ENCODE data around the gene NUBPL.
"Not testable (repeated sequence)": the region's sequence is repeated elsewhere in the genome, so short reads cannot be mapped to it uniquely, and the experiment has no call there.

NUBPL gene

GRCh38 chr14:31806249-31806648, 245.0 kb downstream of the NUBPL start:
- DNase-seq (ENCODE audit: low read depth in 1 of 2, low spot score in 1 of 2): no peak

- DNase-seq (ENCODE audit: low read depth in 1 of 2, low spot score in 1 of 2): not testable (repeated sequence)
Observed at GRCh38 chr14:31811693-31812628, 250.8 kb downstream of the NUBPL start.

- DNase-seq (ENCODE audit: low read depth in 1 of 2, low spot score in 1 of 2): not testable (repeated sequence)
Observed at GRCh38 chr14:31813724-31814490, 252.7 kb downstream of the NUBPL start.

GRCh38 chr14:31819281-31819680, 258.1 kb downstream of the NUBPL start:
- no peak for DNase-seq (ENCODE audit: low read depth in 1 of 2, low spot score in 1 of 2)

- no peak for DNase-seq (ENCODE audit: low read depth in 1 of 2, low spot score in 1 of 2)
Observed at GRCh38 chr14:31825459-31825858, 264.3 kb downstream of the NUBPL start.

GRCh38 chr14:31827325-31827724, 266.1 kb downstream of the NUBPL start:
- DNase-seq (ENCODE audit: low read depth in 1 of 2, low spot score in 1 of 2): no peak

GRCh38 chr14:31828946-31829868, 268.0 kb downstream of the NUBPL start:
- DNase-seq (ENCODE audit: low read depth in 1 of 2, low spot score in 1 of 2): no peak

GRCh38 chr14:31834616-31835015, 273.4 kb downstream of the NUBPL start:
- no peak for DNase-seq (ENCODE audit: low read depth in 1 of 2, low spot score in 1 of 2)

DNA sequence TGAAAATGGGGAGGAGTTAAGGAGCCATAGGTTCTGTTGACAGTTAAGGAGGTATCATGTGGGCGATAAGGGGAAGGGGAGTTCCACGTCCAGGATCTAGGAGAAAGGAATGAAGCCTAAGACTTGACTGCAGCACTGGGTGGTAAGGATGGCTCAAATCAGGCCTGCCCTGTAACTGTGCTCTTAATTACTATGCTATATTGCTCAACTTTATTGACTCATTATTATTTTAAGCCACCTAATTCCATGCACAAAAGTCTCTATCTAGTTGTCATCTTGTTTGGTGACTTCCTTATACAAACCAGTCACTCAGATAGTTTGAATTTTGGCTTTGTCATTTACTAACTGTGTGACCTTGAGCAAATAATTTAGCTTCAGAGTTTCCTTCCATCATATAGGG, 273.8 kb downstream of the NUBPL start:
- DNase-seq (ENCODE audit: low read depth in 1 of 2, low spot score in 1 of 2): no peak

- no peak for DNase-seq (ENCODE audit: low read depth in 1 of 2, low spot score in 1 of 2)
Observed at GRCh38 chr14:31837031-31837430, 275.8 kb downstream of the NUBPL start.

DNA sequence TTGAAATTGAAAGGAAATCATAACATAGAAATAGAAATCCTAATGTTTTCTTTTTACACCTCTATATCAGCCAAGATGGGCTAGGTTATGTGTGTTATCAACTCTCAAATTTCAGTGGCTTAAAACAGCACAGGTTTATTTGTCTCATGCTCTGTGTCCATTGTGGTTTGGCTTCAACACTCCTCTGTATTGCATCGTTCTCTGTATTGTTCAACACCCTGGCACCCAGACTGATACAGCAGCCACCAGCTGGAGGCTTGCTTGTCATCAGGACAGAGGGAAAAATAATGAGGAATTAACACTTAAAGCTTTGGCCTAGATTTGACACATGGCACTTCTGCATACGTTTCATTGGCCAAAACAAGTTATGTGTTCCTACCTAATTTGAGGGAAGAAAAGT, 281.7 kb downstream of the NUBPL start:
- no peak for DNase-seq (ENCODE audit: low read depth in 1 of 2, low spot score in 1 of 2)

- DNase-seq (ENCODE audit: low read depth in 1 of 2, low spot score in 1 of 2): no peak
Observed at GRCh38 chr14:31843361-31844091, 282.3 kb downstream of the NUBPL start.

DNA sequence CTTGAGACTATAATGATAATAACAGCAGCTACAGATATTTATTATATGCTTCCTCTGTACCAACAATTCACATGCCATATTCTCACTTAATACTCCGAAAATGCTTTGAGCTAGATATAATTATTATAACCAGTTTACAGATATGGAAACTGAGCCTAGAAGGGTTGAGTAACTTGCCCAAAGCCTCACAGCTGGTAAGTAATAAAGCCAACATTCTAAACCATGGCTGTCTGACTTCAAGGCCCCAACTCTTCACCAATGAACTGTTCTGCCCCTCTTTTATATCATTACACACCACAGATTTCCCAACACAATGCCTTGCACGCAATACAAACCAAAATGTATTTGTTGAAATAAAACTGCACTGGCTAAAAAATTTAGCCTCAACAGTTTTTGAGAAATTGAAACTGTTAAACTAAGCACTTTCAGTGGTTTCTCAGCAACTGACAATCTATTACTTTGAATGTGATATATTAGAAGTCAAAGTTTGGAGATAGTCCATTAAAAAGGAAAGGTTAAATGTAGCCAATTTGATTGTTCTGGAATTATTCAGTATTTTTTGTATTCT, 293.4 kb downstream of the NUBPL start:
- no peak for DNase-seq (ENCODE audit: low read depth in 1 of 2, low spot score in 1 of 2)

DNA sequence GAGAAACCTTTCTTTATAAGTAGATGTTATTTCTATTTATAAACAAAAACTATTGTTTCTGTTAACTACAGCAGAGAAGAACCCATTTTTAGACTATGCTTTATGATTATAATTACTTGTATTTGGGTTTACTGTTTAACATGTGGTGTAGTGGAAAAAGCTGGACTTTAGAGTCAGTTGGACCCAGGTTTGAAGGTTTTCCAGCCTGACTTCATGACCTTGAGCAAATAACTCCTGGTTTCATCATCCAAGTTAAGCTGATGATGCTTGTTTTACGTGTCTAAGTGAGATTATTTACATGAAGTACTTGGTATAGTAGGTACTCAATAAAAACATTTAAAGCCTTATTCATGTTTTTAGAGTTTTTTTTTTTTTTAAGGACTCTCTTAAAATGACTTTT, 294.1 kb downstream of the NUBPL start:
- DNase-seq (ENCODE audit: low read depth in 1 of 2, low spot score in 1 of 2): no peak

- not testable (repeated sequence) for DNase-seq (ENCODE audit: low read depth in 1 of 2, low spot score in 1 of 2)
Observed at GRCh38 chr14:31856003-31856402, 294.8 kb downstream of the NUBPL start.

DNA sequence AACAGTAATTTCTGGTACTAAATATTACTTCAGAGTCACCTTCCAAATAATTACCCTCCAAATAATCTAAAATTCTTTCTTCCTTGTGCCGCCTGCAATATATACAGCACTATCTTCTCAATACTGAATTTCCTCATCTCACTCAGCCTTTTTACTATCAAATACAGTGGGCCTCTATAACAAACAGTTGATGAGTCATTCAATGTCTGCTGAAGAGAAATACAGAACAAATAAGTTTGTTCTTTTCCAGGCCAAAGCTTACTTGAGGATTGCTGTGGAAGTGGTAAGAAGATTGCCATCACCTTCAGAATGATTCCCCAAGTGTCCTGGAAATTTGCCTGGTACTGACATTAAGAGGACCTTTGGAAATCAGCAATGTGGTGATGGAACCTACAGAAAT, 297.7 kb downstream of the NUBPL start:
- DNase-seq (ENCODE audit: low read depth in 1 of 2, low spot score in 1 of 2): no peak

- no peak for DNase-seq (ENCODE audit: low read depth in 1 of 2, low spot score in 1 of 2)
Observed at GRCh38 chr14:31864937-31865855, 304.0 kb downstream of the NUBPL start.

GRCh38 chr14:31867570-31867969, 306.4 kb downstream of the NUBPL start:
- no peak for DNase-seq (ENCODE audit: low read depth in 1 of 2, low spot score in 1 of 2)

- not testable (repeated sequence) for DNase-seq (ENCODE audit: low read depth in 1 of 2, low spot score in 1 of 2)
Observed at GRCh38 chr14:31868096-31868495, 306.9 kb downstream of the NUBPL start.

Data from activated T-helper 1 cell treated with anti-CD3 and anti-CD28 coated beads, Interleukin-2, amount 50 U/mL, for 16 hours (primary cell).